Lower leg skin (tissue), 4 donors: ENCODE data around the gene CNTN4. TPM values are rescaled to one million over a fixed set of nuclear protein-coding genes. Genes with fewer than 3 reads are reported as not detected.

Experiments used
- DNase-seq, 2 donors: peaks; one replicate each; pipeline ENCODE4 v3.0.0-alpha.2; 2019; ENCODE audit warnings: low spot score in 2 of 2
- H3K4me3 ChIP-seq: fragments of 200-600 bp; sonication (generic); 2 replicates; pipeline ENCODE4 v1.5.1; 2017; ENCODE audit warnings: mild to moderate bottlenecking, low read depth; ENCODE audit not compliant: poor library complexity, severe bottlenecking
- CTCF ChIP-seq, 3 donors: fragments of 450-650 bp; IDR thresholded peaks; one replicate each; pipeline ENCODE4 v1.5.1; 2016; ENCODE audit warnings: antibody characterized with exemption in 3 of 3, mild to moderate bottlenecking in 3 of 3, moderate library complexity in 2 of 3
- POLR2A ChIP-seq, 2 donors: fragments of 450-650 bp; IDR thresholded peaks; one replicate each; pipeline ENCODE4 v1.6.1; 2016 to 2017; ENCODE audit warnings: antibody characterized with exemption in 2 of 2, mild to moderate bottlenecking in 1 of 2, moderate library complexity in 1 of 2
- WGBS, 2 donors: methylation state at CpG; one replicate each; pipeline ENCODE4 v1.1.5; 2018; 5-methylcytosine and 5-hydroxymethylcytosine counted together
- intact Hi-C: fragments of 100-400 bp; cut with DNase I; formaldehyde crosslinking; loops from one replicate; pipeline ENCODE4 v1.15.0; 2023; ENCODE audit warnings: low total_unique reads
- total RNA-seq, 4 donors: library from RNA; depleted of rRNA; stranded (reverse); fragments of >200 nt; gene quantifications; one replicate each; pipeline ENCODE4 v1.1.0, GENCODE V29; 2016

The CNTN4 gene
- total RNA-seq, 4 donors from 2014 or later, result 1.8 to 6.1 (median 2.6) TPM

GRCh38 chr3:2311022-2311421, 212.4 kb downstream of the CNTN4 start:
- intact Hi-C loops, result no loop called here
- TF ChIP-seq POLR2A (IDR thresholded peaks at IDR 0.05), result no peak
- TF ChIP-seq CTCF (IDR thresholded peaks at IDR 0.05), result no peak
- H3K4me3 ChIP-seq, result no peak overlapping the region
- 85 to 90% methylated on average over 2 of the region's 2 CpGs for WGBS, 2 donors
- DNase-seq, result no peak

- 74 to 75% methylated on average over 7 of the region's 7 CpGs for WGBS, 2 donors
- H3K4me3 ChIP-seq, result no peak overlapping the region
- no peak for DNase-seq
- TF ChIP-seq CTCF (IDR thresholded peaks at IDR 0.05), result no peak
- TF ChIP-seq POLR2A (IDR thresholded peaks at IDR 0.05), result no peak
- intact Hi-C loops, result no loop called here
Observed at GRCh38 chr3:2317521-2317920, 218.9 kb downstream of the CNTN4 start.

GRCh38 chr3:2334921-2335320, 236.3 kb downstream of the CNTN4 start:
- intact Hi-C loops, result no loop called here
- 51 to 53% methylated on average over 3 of the region's 3 CpGs for WGBS, 2 donors
- TF ChIP-seq POLR2A (IDR thresholded peaks at IDR 0.05) (no peak), CTCF (IDR thresholded peaks at IDR 0.05) (no peak)
- DNase-seq, result no peak
- H3K4me3 ChIP-seq, result no peak overlapping the region

- 80 to 88% methylated on average over 5 of the region's 5 CpGs for WGBS, 2 donors
- intact Hi-C loops, result no loop called here
- TF ChIP-seq POLR2A (IDR thresholded peaks at IDR 0.05) (no peak), CTCF (IDR thresholded peaks at IDR 0.05) (no peak)
Observed at GRCh38 chr3:2343031-2343682, 244.5 kb downstream of the CNTN4 start.

DNA sequence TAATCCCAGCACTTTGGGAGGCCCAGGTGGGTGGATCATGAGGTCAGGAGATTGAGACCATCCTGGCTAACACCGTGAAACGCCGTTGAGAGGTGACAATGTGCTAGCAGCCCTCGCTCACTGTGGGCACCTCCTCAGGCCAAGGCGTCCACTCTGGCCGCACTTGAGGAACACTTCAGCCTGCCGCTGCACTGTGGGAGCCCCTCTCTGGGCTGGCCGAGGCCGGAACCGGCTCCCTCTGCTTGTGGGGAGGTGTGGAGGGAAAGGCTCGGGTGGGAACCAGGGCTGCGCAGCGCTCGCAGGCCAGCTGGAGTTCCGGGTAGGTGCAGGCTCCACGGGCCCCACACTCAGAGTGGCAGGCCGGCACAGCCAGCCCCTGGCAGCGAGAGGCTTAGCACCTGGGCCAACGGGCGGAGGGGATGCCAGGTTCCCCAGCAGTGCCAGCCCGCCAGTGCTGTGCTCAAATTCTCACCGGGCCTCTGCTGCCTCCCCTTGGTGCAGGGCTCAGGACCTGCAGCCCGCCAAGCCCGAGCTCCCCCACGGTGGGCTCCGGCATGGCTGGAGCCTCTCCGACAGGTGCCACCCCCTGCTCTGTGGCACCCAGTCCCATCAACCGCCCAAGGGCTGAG, 253.6 kb downstream of the CNTN4 start:
- TF ChIP-seq CTCF (IDR thresholded peaks at IDR 0.05), result no peak
- TF ChIP-seq POLR2A (IDR thresholded peaks at IDR 0.05), result no peak
- intact Hi-C loops, result no loop called here
- WGBS, 2 donors, result 86 to 91% methylated on average over 11 to 23 of the region's 28 CpGs

More at GRCh38 chr3:2343031-2343682, 244.5 kb downstream of the CNTN4 start:
- H3K4me3 ChIP-seq, result no peak overlapping the region
- no peak for DNase-seq

More for the DNA sequence above, 253.6 kb downstream of the CNTN4 start:
- no peak for DNase-seq
- H3K4me3 ChIP-seq, result no peak overlapping the region
